22Rv1 (cell line): ENCODE measurements around the gene APBB1.

ENCODE experiments used
- CTCF ChIP-seq: fragments of 450-650 bp; IDR thresholded peaks from 2 replicates; pipeline ENCODE4 v1.5.1; 2017; ENCODE audit warnings: mild to moderate bottlenecking
- ZFX ChIP-seq: fragments of 450-650 bp; IDR thresholded peaks from 2 replicates; pipeline ENCODE4 v1.6.1; 2017; ENCODE audit warnings: antibody characterized with exemption, borderline replicate concordance

GRCh38 chr11:6437993-6438392, 19.1 kb upstream of the APBB1 start:
- no peak for TF ChIP-seq CTCF
- TF ChIP-seq ZFX, result no peak
